Pancreas (tissue), 10 donors: Measurements from ENCODE around the gene DHX58. TPM values are rescaled to one million over a fixed set of nuclear protein-coding genes. Genes with fewer than 3 reads are reported as not detected.
A peak's percentile ranks its signal among the peaks of the same experiment; 100 is the strongest.

Source experiments
- ATAC-seq, 4 donors: fragments of 200-7000 bp; cut with Tn5 transposase; one replicate each; pipeline versions ENCODE4 v1.8.0 to v1.9.1; 2020; ENCODE audit warnings: mild to moderate bottlenecking in 4 of 4, moderate library complexity in 4 of 4
- DNase-seq, 6 donors: peaks; one replicate each; pipeline ENCODE4 v3.0.0-alpha.2; 2020
- FAIRE-seq: peaks from 2 replicates; lab custom pipeline; 2012; peaks lifted over from hg19 to GRCh38; lab: Jason Lieb, UNC
- H3K27ac ChIP-seq, 4 donors: fragments of 200-600 bp; sonication (generic); 1 replicate in 3 of 4; 2 replicates in 1 of 4; pipeline versions ENCODE4 v1.5.0 to v1.8.0; 2020
- H3K27me3 ChIP-seq, 4 donors: fragments of 200-600 bp; one replicate each; pipeline ENCODE4 v1.8.0; 2021
- H3K36me3 ChIP-seq, 3 donors: fragments of 200-600 bp; sonication (generic) in 1 of 3; one replicate each; pipeline versions ENCODE4 v1.5.0 to v1.8.0; 2020 to 2021
- H3K4me1 ChIP-seq, 3 donors: fragments of 200-600 bp; one replicate each; pipeline ENCODE4 v1.8.0; 2021
- H3K4me3 ChIP-seq, 4 donors: fragments of 200-600 bp; sonication (generic) in 2 of 4; one replicate each; pipeline versions ENCODE4 v1.5.0 to v1.8.0; 2020 to 2021
- H3K9me3 ChIP-seq, 4 donors: fragments of 200-600 bp; one replicate each; pipeline ENCODE4 v1.8.0; 2021
- CTCF ChIP-seq, 4 donors: fragments of 200-600 bp; sonication (generic) in 3 of 4; IDR thresholded peaks; one replicate each; pipeline versions ENCODE4 v1.5.0 to v1.8.0; 2021; ENCODE audit warnings: antibody characterized with exemption in 4 of 4
- WGBS, 2 donors: extraction: QIAGEN DNeasy Blood & Tissue Kit; methylation state at CpG; one replicate each; pipeline ENCODE4 v1.1.7; 2013; 5-methylcytosine and 5-hydroxymethylcytosine counted together
- intact Hi-C, 3 donors: fragments of 100-400 bp; cut with DNase I; formaldehyde crosslinking; loops; one replicate each; pipeline versions ENCODE4 v1.11.1 to v1.14.2; 2022
- polyA plus RNA-seq, 2 donors: library from polyadenylated mRNA; stranded (reverse); fragments of 200-250 nt; gene quantifications; one replicate each; pipeline ENCODE4 v1.2.3, GENCODE V29; 2013
- total RNA-seq, 6 donors: library from RNA; stranded (reverse); fragmentation: NEBNext Ultra II Directional in 4 of 6; extraction: Animal tissue kit (Norgen Biotek cat#: 25700) in 4 of 6; gene quantifications; one replicate each; pipeline versions ENCODE4 v1.2.1 to v1.2.4, GENCODE V29; 2021 to 2023
- donor health status: healthy with polysubstance abuse.
- donor health status: DM: no; HTN: no; CAD: no; lungs with moderate emphysema.
- donor health status: DM: no; HTN: no; CAD: no.
- donor health status: control.
- donor health status: control.
- donor health status: Bipolar disorder and iron deficiency.
- donor health status: DM: yes; HTN: yes; CAD: no.
- donor health status: DM: no; HTN: no; CAD: no.
- donor health status: DM: no; HTN: no; CAD: no.
- donor health status: DM: yes; HTN: yes; CAD: no.

Gene DHX58
- total and polyA plus RNA-seq, 8 donors: 3.7 to 22.8 (median 6.8) TPM

GRCh38 chr17:42133461-42134041 is 21.0 kb upstream of the DHX58 start:
- no peak for TF ChIP-seq CTCF (IDR thresholded peaks at IDR 0.05)
- ATAC-seq (peak; percentile 51 to 63 (median 58)), FAIRE-seq (no peak), DNase-seq (peak in 3 of 6 donors; percentile 45 to 63 (median 59))
- Histone ChIP-seq H3K27me3 (no peaks in the 10 kb centered on the region), H3K9me3 (no peaks in the 10 kb centered on the region), H3K4me3 (no peak overlapping the region), H3K36me3 (peaks cover 0 to 11% (median 6%) of the 10 kb centered on the region in 3 donors), H3K27ac (peak overlapping the region; percentile 33 to 97 (median 85)), H3K4me1 (peaks cover 38 to 69% (median 44%) of the 10 kb centered on the region in 3 donors)
- WGBS, 2 donors: 8 to 12% methylated on average over 4 of the region's 4 CpGs
- intact Hi-C loops: no loop called here

GRCh38 chr17:42132941-42133340 is 20.4 kb upstream of the DHX58 start:
- Histone ChIP-seq H3K27ac (peak overlapping the region; percentile 33 to 97 (median 85)), H3K4me1 (peaks cover 32 to 63% (median 38%) of the 10 kb centered on the region in 3 donors), H3K9me3 (no peaks in the 10 kb centered on the region), H3K4me3 (no peak overlapping the region), H3K27me3 (no peaks in the 10 kb centered on the region), H3K36me3 (peaks cover 0 to 17% (median 9%) of the 10 kb centered on the region in 3 donors)
- FAIRE-seq (no peak), DNase-seq (peak in 4 of 6 donors; percentile 66 to 82 (median 72)), ATAC-seq (peak; percentile 64 to 82 (median 71))
- intact Hi-C loops: no loop called here
- TF ChIP-seq CTCF (IDR thresholded peaks at IDR 0.05): no peak
- WGBS, 2 donors: 7 to 22% methylated on average over 3 of the region's 3 CpGs

GRCh38 chr17:42131981-42132432 is 19.5 kb upstream of the DHX58 start:
- no peak for TF ChIP-seq CTCF (IDR thresholded peaks at IDR 0.05)
- FAIRE-seq: no peak
- H3K9me3 ChIP-seq: no peaks in the 10 kb centered on the region

GRCh38 chr17:42131232-42131631 is 18.7 kb upstream of the DHX58 start:
- no peak for DNase-seq
- no peak for TF ChIP-seq CTCF (IDR thresholded peaks at IDR 0.05)
- ATAC-seq: no peak
- no peaks in the 10 kb centered on the region for H3K9me3 ChIP-seq
- H3K27me3 ChIP-seq: no peaks in the 10 kb centered on the region
- intact Hi-C loops: no loop called here
- H3K27ac ChIP-seq: peak overlapping the region in 1 of 4 donors; percentile 33
- no peak for FAIRE-seq
- H3K36me3 ChIP-seq: peaks cover 0 to 29% (median 11%) of the 10 kb centered on the region in 3 donors
- peaks cover 25 to 49% (median 29%) of the 10 kb centered on the region in 3 donors for H3K4me1 ChIP-seq
- 91 to 94% methylated on average over 4 of the region's 4 CpGs for WGBS, 2 donors
- no peak overlapping the region for H3K4me3 ChIP-seq

More at GRCh38 chr17:42131981-42132432, 19.5 kb upstream of the DHX58 start:
- Histone ChIP-seq H3K27me3 (no peaks in the 10 kb centered on the region), H3K27ac (peak overlapping the region in 2 of 4 donors; percentile 92 to 97), H3K4me3 (no peak overlapping the region), H3K36me3 (peaks cover 0 to 24% (median 11%) of the 10 kb centered on the region in 3 donors), H3K4me1 (peaks cover 30 to 55% (median 32%) of the 10 kb centered on the region in 3 donors)
- no peak for ATAC-seq
- no peak for DNase-seq
- intact Hi-C loops: no loop called here
- WGBS, 2 donors: 63 to 70% methylated on average over 4 of the region's 4 CpGs
